ENCODE results near the gene ZNF423. TPM values are rescaled to one million over a fixed set of nuclear protein-coding genes. Genes with fewer than 3 reads are reported as not detected.

The ZNF423 gene
- polyA plus RNA-seq, 1 donor from 2014 or later = 4.5 TPM

- H3K4me2 ChIP-seq (ENCODE audit: low read length) = no peak overlapping the region
- no peaks in the 10 kb centered on the region for H3K9me3 ChIP-seq (ENCODE audit: low read length)
- no peak overlapping the region for H2AFZ ChIP-seq (ENCODE audit: low read depth, low read length)
- no peaks in the 10 kb centered on the region for H3K27me3 ChIP-seq (ENCODE audit: insufficient read depth, low read depth, low read length)
- TF ChIP-seq CTCF (IDR thresholded peaks at IDR 0.05; ENCODE audit: poor library complexity, severe bottlenecking) (no peak), REST (IDR thresholded peaks at IDR 0.05; ENCODE audit: borderline replicate concordance) (no peak), TAF1 (IDR thresholded peaks at IDR 0.05; ENCODE audit: low read depth) (no peak), RAD21 (conservative IDR thresholded peaks at IDR 0.05) (no peak), EP300 (conservative IDR thresholded peaks at IDR 0.05; ENCODE audit: poor library complexity, severe bottlenecking) (no peak), EZH2 (IDR thresholded peaks at IDR 0.05; ENCODE audit: borderline replicate concordance, insufficient read depth, low read length, poor library complexity, severe bottlenecking) (no peak), MXI1 (conservative IDR thresholded peaks at IDR 0.05; ENCODE audit: poor library complexity, severe bottlenecking) (no peak), POLR2AphosphoS5 (IDR thresholded peaks at IDR 0.05) (no peak), SMC3 (conservative IDR thresholded peaks at IDR 0.05; ENCODE audit: poor library complexity) (no peak)
- peaks cover 4% of the 10 kb centered on the region for H3K79me2 ChIP-seq (replicated peaks; ENCODE audit: insufficient read depth, low read length)
- no peak overlapping the region for H3K27ac ChIP-seq (ENCODE audit: low read length)
- no peaks in the 10 kb centered on the region for H3K36me3 ChIP-seq (ENCODE audit: insufficient read depth, low read length)
- no peak overlapping the region for H3K4me3 ChIP-seq (ENCODE audit: low read length)
- H4K20me1 ChIP-seq (ENCODE audit: insufficient read depth) = no peaks in the 10 kb centered on the region
- H3F3A ChIP-seq (ENCODE audit: insufficient read depth, low read length, poor library complexity, severe bottlenecking) = no peaks in the 10 kb centered on the region
- no peak overlapping the region for H3K9ac ChIP-seq (ENCODE audit: low read length)
- H3K9me2 ChIP-seq (ENCODE audit: insufficient read depth, low read length) = no peaks in the 10 kb centered on the region
Observed at GRCh38 chr16:49785970-49786369, 69.9 kb downstream of the ZNF423 start.

- Histone ChIP-seq H3K9ac (ENCODE audit: low read length) (no peak overlapping the region), H3K79me2 (replicated peaks; ENCODE audit: insufficient read depth, low read length) (no peaks in the 10 kb centered on the region), H3K27ac (ENCODE audit: low read length) (no peak overlapping the region), H3K27me3 (ENCODE audit: insufficient read depth, low read depth, low read length) (no peaks in the 10 kb centered on the region), H3K9me2 (ENCODE audit: insufficient read depth, low read length) (no peaks in the 10 kb centered on the region), H2AFZ (ENCODE audit: low read depth, low read length) (no peak overlapping the region), H3K4me3 (ENCODE audit: low read length) (no peak overlapping the region), H3K9me3 (ENCODE audit: low read length) (no peaks in the 10 kb centered on the region), H4K20me1 (ENCODE audit: insufficient read depth) (no peaks in the 10 kb centered on the region), H3F3A (ENCODE audit: insufficient read depth, low read length, poor library complexity, severe bottlenecking) (no peaks in the 10 kb centered on the region), H3K4me2 (ENCODE audit: low read length) (no peak overlapping the region), H3K36me3 (ENCODE audit: insufficient read depth, low read length) (no peaks in the 10 kb centered on the region)
- TF ChIP-seq EZH2 (IDR thresholded peaks at IDR 0.05; ENCODE audit: borderline replicate concordance, insufficient read depth, low read length, poor library complexity, severe bottlenecking) (no peak), SMC3 (conservative IDR thresholded peaks at IDR 0.05; ENCODE audit: poor library complexity) (no peak), TAF1 (IDR thresholded peaks at IDR 0.05; ENCODE audit: low read depth) (no peak)
Observed at GRCh38 chr16:49782405-49782804, 73.5 kb downstream of the ZNF423 start.

- Histone ChIP-seq H3K9me3 (ENCODE audit: low read length) (no peaks in the 10 kb centered on the region), H3K9ac (ENCODE audit: low read length) (no peak overlapping the region), H3K27ac (ENCODE audit: low read length) (no peak overlapping the region), H2AFZ (ENCODE audit: low read depth, low read length) (no peak overlapping the region), H3K79me2 (replicated peaks; ENCODE audit: insufficient read depth, low read length) (no peaks in the 10 kb centered on the region), H3K27me3 (ENCODE audit: insufficient read depth, low read depth, low read length) (no peaks in the 10 kb centered on the region), H3K9me2 (ENCODE audit: insufficient read depth, low read length) (no peaks in the 10 kb centered on the region), H3K36me3 (ENCODE audit: insufficient read depth, low read length) (no peaks in the 10 kb centered on the region), H3F3A (ENCODE audit: insufficient read depth, low read length, poor library complexity, severe bottlenecking) (no peaks in the 10 kb centered on the region), H3K4me2 (ENCODE audit: low read length) (no peak overlapping the region), H4K20me1 (ENCODE audit: insufficient read depth) (no peaks in the 10 kb centered on the region), H3K4me3 (ENCODE audit: low read length) (no peak overlapping the region)
- TF ChIP-seq SMC3 (conservative IDR thresholded peaks at IDR 0.05; ENCODE audit: poor library complexity) (no peak), EP300 (conservative IDR thresholded peaks at IDR 0.05; ENCODE audit: poor library complexity, severe bottlenecking) (no peak), POLR2AphosphoS5 (IDR thresholded peaks at IDR 0.05) (no peak), EZH2 (IDR thresholded peaks at IDR 0.05; ENCODE audit: borderline replicate concordance, insufficient read depth, low read length, poor library complexity, severe bottlenecking) (no peak), TAF1 (IDR thresholded peaks at IDR 0.05; ENCODE audit: low read depth) (no peak), RAD21 (conservative IDR thresholded peaks at IDR 0.05) (no peak), CTCF (IDR thresholded peaks at IDR 0.05; ENCODE audit: poor library complexity, severe bottlenecking) (no peak), REST (IDR thresholded peaks at IDR 0.05; ENCODE audit: borderline replicate concordance) (no peak), MXI1 (conservative IDR thresholded peaks at IDR 0.05; ENCODE audit: poor library complexity, severe bottlenecking) (no peak)
Observed at GRCh38 chr16:49781401-49781800, 74.5 kb downstream of the ZNF423 start.
